Skeletal muscle tissue (tissue), 4 donors: Measurements from ENCODE around the gene DLG2. TPM values are rescaled to one million over a fixed set of nuclear protein-coding genes. Genes with fewer than 3 reads are reported as not detected.

Experiments
- H3K27ac ChIP-seq: one replicate; pipeline ENCODE4 v1.7.0; 2013; ENCODE audit warnings: mild to moderate bottlenecking, low read depth, low read length, inconsistent platforms
- H3K27me3 ChIP-seq, 3 donors: one replicate each; pipeline ENCODE4 v1.7.0; 2013; ENCODE audit warnings: low read length in 3 of 3; ENCODE audit not compliant: control insufficient read depth in 3 of 3, insufficient read depth in 3 of 3
- H3K36me3 ChIP-seq, 3 donors: one replicate each; pipeline ENCODE4 v1.7.0; 2013; ENCODE audit warnings: low read length in 3 of 3; ENCODE audit not compliant: control insufficient read depth in 3 of 3, insufficient read depth in 3 of 3
- H3K4me1 ChIP-seq, 3 donors: one replicate each; pipeline ENCODE4 v1.7.0; 2013; ENCODE audit warnings: low read length in 3 of 3, mild to moderate bottlenecking in 3 of 3; ENCODE audit not compliant: control insufficient read depth in 3 of 3, insufficient read depth in 3 of 3
- H3K4me3 ChIP-seq, 3 donors: one replicate each; pipeline ENCODE4 v1.7.0; 2013; ENCODE audit warnings: low read length in 3 of 3
- H3K9ac ChIP-seq, 3 donors: one replicate each; pipeline ENCODE4 v1.7.0; 2013; ENCODE audit warnings: low read length in 3 of 3, mild to moderate bottlenecking in 3 of 3, moderate library complexity in 2 of 3, low read depth in 1 of 3
- H3K9me3 ChIP-seq, 3 donors: one replicate each; pipeline ENCODE4 v1.7.0; 2013; ENCODE audit warnings: low read length in 3 of 3; ENCODE audit not compliant: control insufficient read depth in 3 of 3
- total RNA-seq: library from RNA; depleted of rRNA; stranded (reverse); fragments of >200 nt; gene quantifications from one replicate; pipeline ENCODE4 v1.2.3, GENCODE V29; 2014
- donor health status: Osteomylitis.

Gene DLG2
- total RNA-seq, 1 donor from 2014 or later: 18.3 TPM

GRCh38 chr11:84270466-84270865 is 1356.7 kb downstream of the DLG2 start:
- no peaks in the 10 kb centered on the region for H3K4me1 ChIP-seq
- H3K27ac ChIP-seq: no peak overlapping the region
- no peak overlapping the region for H3K9ac ChIP-seq
- no peaks in the 10 kb centered on the region for H3K36me3 ChIP-seq
- no peaks in the 10 kb centered on the region for H3K9me3 ChIP-seq
- H3K27me3 ChIP-seq: no peaks in the 10 kb centered on the region
- no peak overlapping the region for H3K4me3 ChIP-seq

DNA sequence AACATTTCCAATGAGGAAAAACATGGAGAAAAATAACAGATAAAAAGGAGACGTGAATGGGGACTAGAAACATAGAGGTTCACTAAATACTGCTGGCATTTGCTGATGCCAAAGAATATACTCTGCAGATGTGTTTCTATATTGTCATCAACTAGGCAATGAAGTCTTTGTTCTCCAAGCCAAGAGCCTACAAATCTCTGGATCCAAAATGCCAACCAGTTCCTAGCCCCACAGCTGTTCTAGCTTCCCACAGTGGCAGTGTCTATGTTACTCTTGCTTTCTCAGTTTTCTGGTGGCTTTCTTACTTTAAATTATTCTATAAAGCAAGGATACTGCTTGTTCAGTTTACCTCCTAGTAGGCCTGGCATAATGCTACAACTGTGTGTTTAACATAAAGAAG is 1363.1 kb downstream of the DLG2 start:
- no peak overlapping the region for H3K27ac ChIP-seq
- no peak overlapping the region for H3K4me3 ChIP-seq
- no peaks in the 10 kb centered on the region for H3K4me1 ChIP-seq
- H3K9ac ChIP-seq: no peak overlapping the region
- no peaks in the 10 kb centered on the region for H3K27me3 ChIP-seq
- no peaks in the 10 kb centered on the region for H3K9me3 ChIP-seq
- no peaks in the 10 kb centered on the region for H3K36me3 ChIP-seq

DNA sequence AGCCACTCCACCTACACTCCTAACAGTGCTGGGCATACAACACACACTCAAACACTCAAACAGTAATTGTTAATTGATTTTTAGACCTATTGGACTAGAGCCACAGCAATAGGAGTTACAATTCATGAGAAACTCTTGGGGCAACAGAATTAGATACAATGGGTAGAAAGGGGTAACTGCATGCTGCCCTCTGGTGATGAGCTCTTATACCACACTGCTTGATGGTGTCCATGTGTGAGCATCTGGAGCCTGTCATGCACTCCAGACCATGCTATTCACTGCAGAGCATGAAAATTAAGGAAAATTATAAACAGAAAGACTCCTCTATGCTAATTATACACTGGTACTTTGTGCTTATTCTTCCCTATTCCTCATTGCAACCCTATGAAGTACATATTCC is 1365.4 kb downstream of the DLG2 start:
- H3K27me3 ChIP-seq: no peaks in the 10 kb centered on the region
- H3K4me1 ChIP-seq: no peaks in the 10 kb centered on the region
- no peaks in the 10 kb centered on the region for H3K36me3 ChIP-seq
- no peaks in the 10 kb centered on the region for H3K9me3 ChIP-seq
- H3K9ac ChIP-seq: no peak overlapping the region
- H3K27ac ChIP-seq: no peak overlapping the region
- no peak overlapping the region for H3K4me3 ChIP-seq

DNA sequence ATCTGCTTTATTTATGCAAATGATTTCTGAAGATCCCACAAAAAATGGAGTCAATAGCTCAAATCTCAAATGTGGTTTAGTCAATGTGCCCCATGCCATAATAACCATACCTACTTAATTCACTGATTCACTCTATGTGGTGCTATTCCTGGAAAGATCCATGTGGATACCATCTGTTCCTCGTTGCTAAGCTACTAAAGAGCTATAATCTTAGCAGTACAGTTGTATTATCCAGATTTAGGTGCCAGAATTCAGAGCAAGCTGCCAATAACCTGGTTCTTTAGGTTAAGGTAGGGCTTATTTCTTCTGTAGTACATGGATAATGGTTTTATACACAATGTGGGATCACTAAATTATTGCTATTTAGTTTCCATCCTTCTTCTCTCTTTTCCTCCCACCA is 1366.3 kb downstream of the DLG2 start:
- no peak overlapping the region for H3K4me3 ChIP-seq
- no peak overlapping the region for H3K9ac ChIP-seq
- H3K9me3 ChIP-seq: no peaks in the 10 kb centered on the region
- no peaks in the 10 kb centered on the region for H3K27me3 ChIP-seq
- no peaks in the 10 kb centered on the region for H3K36me3 ChIP-seq
- no peaks in the 10 kb centered on the region for H3K4me1 ChIP-seq
- no peak overlapping the region for H3K27ac ChIP-seq

DNA sequence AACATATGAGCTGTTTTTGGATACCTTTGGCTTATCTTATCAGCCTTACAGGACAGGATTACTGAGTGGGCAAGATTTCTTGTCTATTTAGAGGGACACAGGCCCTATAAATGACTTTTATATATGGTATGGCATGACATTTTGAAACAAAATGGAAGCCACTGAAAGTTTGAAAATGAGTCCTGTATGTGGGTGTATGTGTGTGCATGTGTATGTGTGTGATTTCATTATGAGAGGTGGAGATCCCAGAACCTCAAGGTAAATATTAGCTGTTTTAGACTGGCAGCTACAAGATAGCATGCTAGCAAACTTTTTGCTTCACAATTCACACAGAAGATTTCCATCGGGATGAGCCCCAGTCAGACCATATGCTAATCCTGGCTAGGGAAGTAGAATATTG is 1370.5 kb downstream of the DLG2 start:
- H3K4me1 ChIP-seq: no peaks in the 10 kb centered on the region
- no peaks in the 10 kb centered on the region for H3K36me3 ChIP-seq
- no peak overlapping the region for H3K4me3 ChIP-seq
- no peak overlapping the region for H3K9ac ChIP-seq
- no peak overlapping the region for H3K27ac ChIP-seq
- H3K27me3 ChIP-seq: no peaks in the 10 kb centered on the region
- H3K9me3 ChIP-seq: no peaks in the 10 kb centered on the region

DNA sequence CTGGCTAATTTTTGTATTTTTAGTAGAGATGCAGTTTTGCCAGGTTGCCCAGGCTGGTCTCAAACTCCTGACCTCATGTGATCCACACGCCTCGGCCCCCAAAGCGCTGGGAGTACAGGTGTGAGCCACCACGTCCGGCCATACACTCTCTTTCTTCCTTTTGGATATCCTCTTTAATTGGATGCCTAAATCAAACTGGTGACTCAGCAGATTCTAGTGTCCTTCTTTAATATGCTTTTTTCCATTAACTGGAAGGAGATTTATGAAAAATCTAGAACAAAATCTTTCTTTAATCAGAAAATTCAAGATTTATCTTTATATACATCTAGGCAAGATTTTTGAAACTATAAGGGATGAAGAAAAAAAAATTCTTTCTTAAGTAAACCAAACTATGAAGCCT is 1371.7 kb downstream of the DLG2 start:
- H3K4me1 ChIP-seq: no peaks in the 10 kb centered on the region
- no peaks in the 10 kb centered on the region for H3K36me3 ChIP-seq
- H3K4me3 ChIP-seq: no peak overlapping the region
- H3K9me3 ChIP-seq: no peaks in the 10 kb centered on the region
- no peaks in the 10 kb centered on the region for H3K27me3 ChIP-seq
- H3K27ac ChIP-seq: no peak overlapping the region
- H3K9ac ChIP-seq: no peak overlapping the region

- no peak overlapping the region for H3K9ac ChIP-seq
- no peak overlapping the region for H3K27ac ChIP-seq
- no peaks in the 10 kb centered on the region for H3K4me1 ChIP-seq
- H3K27me3 ChIP-seq: no peaks in the 10 kb centered on the region
- no peaks in the 10 kb centered on the region for H3K36me3 ChIP-seq
- no peak overlapping the region for H3K4me3 ChIP-seq
- H3K9me3 ChIP-seq: no peaks in the 10 kb centered on the region
These were observed 1376.1 kb downstream of the DLG2 start for GRCh38 chr11:84250834-84251613.

DNA sequence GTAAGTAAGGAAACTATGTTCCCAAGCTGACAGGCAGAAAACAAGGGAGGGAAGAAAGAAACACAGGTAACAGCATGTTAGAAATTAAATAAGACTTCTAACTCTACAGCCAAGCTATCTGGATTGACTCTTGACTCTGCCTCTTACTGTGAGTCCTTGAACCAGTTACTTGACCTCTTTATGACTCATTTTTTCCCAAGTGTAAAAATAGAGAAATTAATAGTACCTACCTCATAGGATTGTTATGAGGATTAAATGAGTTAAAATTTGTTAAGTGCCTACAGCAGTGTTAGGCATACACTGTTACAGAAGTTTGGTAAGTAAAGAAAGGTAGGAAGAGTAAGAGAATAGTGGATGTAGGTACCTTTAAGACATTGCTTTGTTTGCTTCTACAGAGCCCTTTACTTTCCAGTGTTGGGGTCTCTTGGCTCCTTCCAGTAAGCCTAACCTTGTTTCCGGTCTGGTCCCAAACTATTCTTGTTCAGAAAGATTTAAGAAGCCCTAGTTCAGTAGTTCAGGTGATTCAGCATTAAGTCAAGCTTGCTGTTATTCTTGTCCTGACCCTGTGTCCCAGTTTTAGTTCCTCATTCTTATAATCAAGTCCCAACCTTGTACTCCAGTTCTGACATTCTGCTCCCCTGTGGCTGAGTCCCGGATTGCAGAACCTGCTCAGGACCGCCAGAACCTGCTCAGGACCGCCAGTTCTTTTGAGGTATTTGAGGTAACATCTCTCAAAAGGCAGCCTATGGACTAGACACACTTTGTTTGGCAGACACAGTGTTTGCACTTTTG is 1377.6 kb downstream of the DLG2 start:
- Histone ChIP-seq H3K27me3 (no peaks in the 10 kb centered on the region), H3K27ac (no peak overlapping the region), H3K4me3 (no peak overlapping the region), H3K9ac (no peak overlapping the region), H3K36me3 (no peaks in the 10 kb centered on the region), H3K4me1 (no peaks in the 10 kb centered on the region), H3K9me3 (no peaks in the 10 kb centered on the region)

DNA sequence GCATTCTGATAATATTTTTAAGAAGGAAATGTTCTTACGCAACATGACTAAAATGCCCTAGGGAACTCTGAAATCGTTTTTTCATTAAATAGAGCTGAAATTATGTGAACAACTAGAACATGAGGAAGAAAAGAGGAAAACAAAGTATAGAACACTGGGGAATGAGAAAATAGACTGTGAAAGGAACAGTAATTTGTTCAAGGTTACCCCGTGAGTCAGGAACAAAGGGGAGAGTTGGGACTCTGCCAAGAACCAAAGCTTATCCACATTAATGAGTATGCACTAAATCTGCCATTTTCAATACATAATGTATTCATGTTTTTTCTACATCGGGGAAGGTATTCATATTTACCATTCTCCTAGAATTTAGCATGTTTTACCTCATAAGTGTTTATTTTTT is 1379.2 kb downstream of the DLG2 start:
- no peaks in the 10 kb centered on the region for H3K9me3 ChIP-seq
- H3K27ac ChIP-seq: no peak overlapping the region
- H3K36me3 ChIP-seq: no peaks in the 10 kb centered on the region
- no peak overlapping the region for H3K9ac ChIP-seq
- H3K27me3 ChIP-seq: no peaks in the 10 kb centered on the region
- H3K4me1 ChIP-seq: no peaks in the 10 kb centered on the region
- H3K4me3 ChIP-seq: no peak overlapping the region

DNA sequence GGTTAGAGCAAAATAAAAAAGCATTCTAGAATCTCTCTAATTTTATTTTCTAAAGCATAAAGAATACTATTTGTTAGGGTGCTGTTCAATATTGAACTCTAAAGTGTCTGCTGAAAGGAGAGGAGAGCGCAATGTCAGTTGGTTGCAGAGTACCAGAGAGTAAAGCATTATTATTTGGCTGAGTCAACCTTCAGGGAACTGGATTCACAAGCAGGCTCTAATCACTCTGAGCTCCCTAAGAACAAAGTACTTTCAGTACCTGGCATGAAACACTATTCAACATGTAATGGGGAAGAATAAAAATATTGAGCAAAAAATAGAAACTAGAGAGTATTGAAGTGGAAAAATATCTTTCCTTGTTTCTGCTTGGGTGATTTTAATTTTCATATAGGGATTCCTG is 1380.0 kb downstream of the DLG2 start:
- no peak overlapping the region for H3K27ac ChIP-seq
- no peak overlapping the region for H3K9ac ChIP-seq
- no peaks in the 10 kb centered on the region for H3K27me3 ChIP-seq
- no peaks in the 10 kb centered on the region for H3K36me3 ChIP-seq
- H3K9me3 ChIP-seq: no peaks in the 10 kb centered on the region
- no peaks in the 10 kb centered on the region for H3K4me1 ChIP-seq
- H3K4me3 ChIP-seq: no peak overlapping the region
